NCI-H345 treated with DMSO at 0.1 percent for 48 hours (cell line): ENCODE results near the gene FSD2.
A peak's percentile ranks its signal among the peaks of the same experiment; 100 is the strongest.
"Not testable (repeated sequence)": the region's sequence is repeated elsewhere in the genome, so short reads cannot be mapped to it uniquely, and the experiment has no call there.

Experiments
- DNase-seq: peaks from one replicate; lab custom pipeline; 2025; ENCODE audit not compliant: unreplicated experiment; lab: John Stamatoyannopoulos, UW

FSD2 gene

DNA sequence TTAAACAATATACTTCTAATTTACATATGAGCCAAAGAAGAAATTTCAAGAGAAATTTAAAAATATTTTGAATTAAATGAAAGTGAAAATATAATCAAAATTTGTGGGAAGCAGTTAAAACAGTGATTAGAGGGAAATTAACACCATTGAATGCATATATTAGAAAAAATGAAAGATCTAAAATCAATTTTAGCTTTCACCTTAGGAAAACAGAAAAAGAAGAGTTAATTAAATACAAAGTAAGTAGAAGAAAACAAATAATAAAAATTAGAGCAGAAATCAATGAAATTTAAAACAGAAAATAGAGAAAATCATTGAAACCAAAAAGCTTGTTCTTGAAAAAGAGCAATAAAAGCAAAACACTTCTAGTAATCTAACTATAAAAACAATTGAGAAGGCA lies 57.6 kb downstream of the FSD2 start:
- DNase-seq, result no peak

DNA sequence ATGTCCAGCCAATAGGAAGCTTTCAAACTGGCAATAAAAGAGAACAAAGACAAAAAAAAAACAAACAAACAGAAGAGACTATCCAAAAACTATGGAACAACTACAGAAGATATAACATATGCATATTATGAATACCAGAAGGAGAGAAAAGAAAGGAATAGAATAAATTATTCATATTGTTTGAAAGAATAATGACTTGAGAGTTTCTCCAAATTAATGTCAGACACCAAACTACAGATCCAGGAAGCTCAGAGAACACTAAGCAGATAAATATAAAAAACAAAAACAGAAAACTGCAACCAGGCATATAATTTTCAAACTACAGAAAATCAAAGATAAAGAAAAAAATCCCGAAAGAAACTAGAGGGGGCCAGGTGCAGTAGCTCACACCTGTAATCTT lies 62.1 kb downstream of the FSD2 start:
- no peak for DNase-seq

GRCh38 chr15:82742134-82742533 lies 63.7 kb downstream of the FSD2 start:
- no peak for DNase-seq

- DNase-seq, result no peak
Measured at GRCh38 chr15:82739086-82739485, 66.8 kb downstream of the FSD2 start.

DNA sequence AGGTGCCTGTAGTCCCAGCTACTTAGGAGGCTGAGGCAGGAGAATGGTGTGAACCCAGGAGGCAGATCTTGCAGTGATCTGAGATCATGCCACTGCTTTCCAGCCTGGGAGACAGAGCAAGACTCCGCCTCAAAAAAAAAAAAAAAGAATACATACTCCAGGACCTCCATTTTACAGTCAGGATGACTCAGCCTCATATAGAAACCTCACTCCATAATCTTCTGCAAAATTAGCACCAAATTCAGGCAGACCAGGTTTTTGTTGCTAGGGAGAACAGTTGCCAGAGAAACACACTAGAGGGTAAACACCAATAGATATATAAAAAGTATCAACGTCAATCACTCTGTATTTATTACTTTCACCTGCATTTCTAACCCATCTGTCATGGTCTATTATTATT lies 67.9 kb downstream of the FSD2 start:
- no peak for DNase-seq

DNA sequence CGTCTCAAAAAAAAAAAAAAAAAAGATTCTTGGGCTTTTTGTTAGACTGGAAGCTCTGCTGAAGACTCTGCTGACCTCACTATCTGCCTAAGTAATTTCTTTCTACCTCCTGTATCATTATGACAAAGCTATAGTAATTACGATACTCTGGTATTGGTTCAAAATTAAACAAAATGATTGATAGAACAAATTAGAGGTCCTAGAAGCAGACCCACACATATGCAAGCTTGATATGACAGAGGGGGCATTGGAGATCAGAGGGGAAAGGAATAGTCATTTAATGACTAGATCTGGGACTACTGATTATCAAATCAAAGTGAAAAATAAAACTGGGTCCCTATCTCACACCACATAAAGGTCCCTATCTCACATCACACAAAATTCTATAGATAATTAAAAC lies 74.3 kb downstream of the FSD2 start:
- DNase-seq, result no peak

DNA sequence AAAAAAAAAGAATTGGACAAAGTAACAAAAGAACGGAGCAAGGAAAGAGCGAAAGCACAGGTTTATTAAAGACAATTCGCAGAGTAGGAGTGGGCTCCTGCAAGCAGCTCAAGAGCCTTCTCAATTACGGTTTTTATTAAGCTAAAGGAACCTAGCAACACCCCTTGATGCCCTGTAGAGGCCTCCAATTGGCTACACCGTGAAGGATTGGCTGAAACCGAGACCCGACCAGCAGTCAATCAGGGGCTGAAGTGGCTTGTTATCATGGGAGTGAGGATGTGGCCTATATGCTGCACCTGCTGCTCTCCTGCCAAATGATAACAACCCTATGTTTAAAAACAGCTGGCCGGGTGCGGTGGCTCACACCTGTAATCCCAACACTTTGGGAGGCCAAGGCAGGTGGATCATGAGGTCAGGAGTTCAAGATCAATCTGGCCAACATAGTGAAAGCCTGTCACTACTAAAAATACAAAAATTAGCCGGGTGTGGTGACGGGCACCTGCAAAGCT lies 75.8 kb downstream of the FSD2 start:
- no peak for DNase-seq

DNA sequence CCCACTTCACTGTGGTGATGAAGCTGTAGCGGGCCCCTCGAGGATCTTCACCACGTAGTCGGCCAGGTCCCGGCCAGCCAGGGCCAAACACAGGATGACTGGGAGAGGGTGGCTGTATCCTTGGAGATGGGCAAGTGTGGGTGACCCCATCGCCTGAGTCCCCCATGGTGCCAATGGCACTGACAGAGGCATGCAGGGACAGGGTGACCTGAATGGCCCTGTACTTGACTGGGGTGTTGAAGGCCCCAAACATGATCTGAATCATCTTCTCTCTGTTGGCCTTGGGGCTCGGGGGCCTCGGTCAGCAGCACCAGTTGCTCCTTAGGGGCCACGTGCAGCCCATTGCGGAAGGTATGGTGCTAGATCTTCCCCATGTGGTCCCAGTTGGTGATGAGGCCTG lies 79.1 kb downstream of the FSD2 start:
- DNase-seq, result no peak

DNA sequence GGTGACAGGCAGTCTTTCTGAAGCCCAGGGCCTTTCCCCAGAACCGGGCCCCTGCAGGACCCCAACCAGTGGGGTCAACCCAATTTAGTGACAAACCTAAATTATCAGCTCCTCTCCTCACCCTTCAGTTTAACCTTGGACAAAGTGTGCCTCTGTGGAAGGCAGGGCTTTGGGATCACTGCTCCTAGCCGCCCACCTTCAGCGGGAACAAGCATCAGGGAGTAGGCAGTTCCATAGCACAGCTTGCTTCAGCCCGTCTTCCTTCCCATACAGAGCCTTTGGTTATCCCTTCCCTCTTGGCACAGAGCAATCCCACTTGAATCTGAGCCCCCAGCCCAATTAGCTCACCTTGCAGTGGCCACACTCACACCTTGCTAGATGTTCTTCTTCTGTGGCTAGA lies 90.9 kb downstream of the FSD2 start:
- no peak for DNase-seq

- no peak for DNase-seq
Measured at GRCh38 chr15:82714016-82714415, 91.9 kb downstream of the FSD2 start.

DNA sequence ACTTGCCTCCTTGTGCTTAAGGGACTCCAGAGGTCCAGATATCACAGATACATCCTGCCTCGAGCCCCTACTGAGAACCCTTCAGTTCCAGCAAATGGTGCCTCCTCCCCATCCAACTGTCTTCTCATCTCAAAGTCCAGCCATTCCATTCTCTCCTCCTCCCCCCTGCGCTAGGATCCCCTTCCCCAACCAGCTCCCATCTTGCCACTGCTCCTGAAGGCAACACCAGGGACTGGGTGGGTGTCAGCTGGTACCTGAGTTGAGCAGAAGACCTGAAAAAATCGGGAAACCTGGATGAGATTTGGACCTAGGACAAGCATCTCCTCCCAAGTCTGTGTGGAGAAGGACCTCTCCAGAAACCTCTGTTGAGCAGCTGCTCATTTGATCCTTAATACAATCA lies 93.8 kb downstream of the FSD2 start:
- DNase-seq, result no peak

- no peak for DNase-seq
Measured at GRCh38 chr15:82710926-82711490, 94.9 kb downstream of the FSD2 start.

GRCh38 chr15:82710208-82710555 lies 95.7 kb downstream of the FSD2 start:
- DNase-seq, result no peak

GRCh38 chr15:82709421-82710207 lies 96.3 kb downstream of the FSD2 start, which contains the start of gene AP3B2:
Gene AP3B2, minus strand, starts transcription at chr15:82709875. Its CDS starts 169 bp downstream, at chr15:82709706.
- DNase-seq, result peak; percentile 60

- DNase-seq, result no peak
Measured at GRCh38 chr15:82709081-82709420, 96.8 kb downstream of the FSD2 start.

GRCh38 chr15:82705856-82706255 lies 100.0 kb downstream of the FSD2 start:
- DNase-seq, result not testable (repeated sequence)
